ENCODE data around the gene SUN1. TPM values are rescaled to one million over a fixed set of nuclear protein-coding genes. Genes with fewer than 3 reads are reported as not detected.
"Not testable (repeated sequence)": the region's sequence is repeated elsewhere in the genome, so short reads cannot be mapped to it uniquely, and the experiment has no call there.

The SUN1 gene
- total RNA-seq, 2 experiments from 2014 or later: 41.4 to 46.3 TPM

DNA sequence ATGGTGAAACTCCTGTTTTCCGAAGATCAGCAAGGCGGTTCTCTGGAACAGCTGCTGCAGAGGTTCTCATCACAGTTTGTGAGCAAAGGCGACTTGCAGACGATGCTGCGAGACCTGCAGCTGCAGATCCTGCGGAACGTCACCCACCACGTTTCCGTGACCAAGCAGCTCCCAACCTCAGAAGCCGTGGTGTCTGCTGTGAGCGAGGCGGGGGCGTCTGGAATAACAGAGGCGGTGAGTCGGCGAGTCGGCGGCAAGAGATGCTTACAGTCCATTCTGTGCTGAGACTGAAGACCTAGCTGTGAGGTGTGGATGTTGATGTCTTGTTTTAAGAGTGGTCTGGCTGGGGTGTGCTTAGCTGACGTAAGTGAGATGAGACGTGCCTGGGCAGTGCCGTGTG is 27.9 kb downstream of the SUN1 start:
- H3K9me3 Mint-ChIP-seq (ENCODE audit: low read depth): no peaks in the 10 kb centered on the region
- DNase-seq (no peak), ATAC-seq (no peak)
- H3K27ac Mint-ChIP-seq: no peak overlapping the region
- H3K36me3 Mint-ChIP-seq: peaks cover 4% of the 10 kb centered on the region
- CTCF ChIA-PET: interaction anchor here (0.6 to 1.7 kb wide), 3 partner anchors 13 to 40 kb away, joined by 3 to 6 read pairs (median 3); no protein-coding TSS in a partner anchor
- H3K4me3 Mint-ChIP-seq: no peak overlapping the region
- H3K4me1 Mint-ChIP-seq: no peaks in the 10 kb centered on the region
- no peaks in the 10 kb centered on the region for H3K27me3 Mint-ChIP-seq

DNA sequence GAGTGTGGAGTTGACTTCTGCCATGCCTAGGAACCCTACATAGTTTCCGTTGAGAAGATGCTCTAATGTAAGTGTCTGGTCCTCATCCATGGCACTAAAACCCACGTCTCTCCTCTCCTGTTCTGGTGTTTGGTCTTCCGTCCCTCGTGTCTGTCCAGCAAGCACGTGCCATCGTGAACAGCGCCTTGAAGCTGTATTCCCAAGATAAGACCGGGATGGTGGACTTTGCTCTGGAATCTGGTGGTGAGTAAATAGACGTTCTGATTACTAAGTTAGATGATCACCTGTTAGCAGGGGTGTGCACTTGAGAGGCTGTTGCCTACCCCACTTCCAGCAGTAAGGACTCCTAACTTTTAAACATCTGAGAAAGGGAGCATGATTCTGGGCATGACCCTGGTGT is 28.9 kb downstream of the SUN1 start:
- no peak for ATAC-seq
- no peaks in the 10 kb centered on the region for H3K4me1 Mint-ChIP-seq
- no peak for DNase-seq
- peaks cover 8% of the 10 kb centered on the region for H3K36me3 Mint-ChIP-seq
- H3K27me3 Mint-ChIP-seq: no peaks in the 10 kb centered on the region
- H3K27ac Mint-ChIP-seq: no peak overlapping the region
- CTCF ChIA-PET: no interaction called here
- no peaks in the 10 kb centered on the region for H3K9me3 Mint-ChIP-seq (ENCODE audit: low read depth)
- H3K4me3 Mint-ChIP-seq: no peak overlapping the region

DNA sequence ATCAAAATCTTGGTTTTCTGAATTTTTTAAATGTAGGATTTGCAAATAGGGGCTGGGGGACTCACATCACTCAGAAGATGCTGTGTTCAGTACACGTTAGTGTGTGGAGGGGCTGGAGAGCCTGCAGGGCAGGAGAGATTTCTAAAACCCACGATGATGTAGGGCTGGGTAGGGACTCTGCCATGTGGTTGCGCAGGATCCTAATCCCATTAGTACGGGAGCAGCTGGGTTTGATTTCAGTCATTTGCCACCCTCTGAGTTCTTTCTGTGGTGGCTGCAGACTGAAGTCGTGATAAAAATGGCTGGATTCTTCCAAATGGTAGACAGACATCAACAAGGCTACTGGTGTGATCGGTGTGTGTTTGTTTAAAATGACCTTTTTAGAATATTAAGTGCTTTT is 29.9 kb downstream of the SUN1 start:
- H3K9me3 Mint-ChIP-seq (ENCODE audit: low read depth): no peaks in the 10 kb centered on the region
- peaks cover 8% of the 10 kb centered on the region for H3K36me3 Mint-ChIP-seq
- no peak for DNase-seq
- CTCF ChIA-PET: no interaction called here
- no peaks in the 10 kb centered on the region for H3K27me3 Mint-ChIP-seq
- ATAC-seq: no peak
- H3K4me3 Mint-ChIP-seq: no peak overlapping the region
- H3K4me1 Mint-ChIP-seq: no peaks in the 10 kb centered on the region
- no peak overlapping the region for H3K27ac Mint-ChIP-seq

DNA sequence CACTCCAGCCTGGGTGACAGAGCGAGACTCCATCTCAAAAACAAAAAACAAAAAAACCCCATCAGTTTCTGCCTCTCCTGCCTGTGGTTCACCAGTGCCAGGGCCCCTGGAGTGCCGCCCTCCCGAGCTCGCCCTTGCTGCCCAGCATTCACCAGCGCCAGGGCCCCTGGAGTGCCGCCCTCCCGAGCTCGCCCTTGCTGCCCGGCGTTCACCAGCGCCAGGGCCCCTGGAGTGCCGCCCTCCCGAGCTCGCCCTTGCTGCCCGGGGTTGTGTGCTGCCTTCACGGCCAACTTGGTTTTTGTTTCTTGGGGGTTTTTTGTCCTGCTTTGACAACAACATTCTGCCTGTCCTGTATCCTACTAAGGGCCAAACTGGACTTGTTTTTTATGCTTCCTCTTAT is 30.8 kb downstream of the SUN1 start:
- no peak overlapping the region for H3K27ac Mint-ChIP-seq
- H3K4me3 Mint-ChIP-seq: no peak overlapping the region
- DNase-seq (no peak), ATAC-seq (no peak)
- H3K4me1 Mint-ChIP-seq: no peaks in the 10 kb centered on the region
- peaks cover 8% of the 10 kb centered on the region for H3K36me3 Mint-ChIP-seq
- H3K9me3 Mint-ChIP-seq (ENCODE audit: low read depth): no peaks in the 10 kb centered on the region
- no peaks in the 10 kb centered on the region for H3K27me3 Mint-ChIP-seq
- CTCF ChIA-PET: interaction anchor here (1.3 kb wide), 1 partner anchor 11 kb away, joined by 3 read pairs; no protein-coding TSS in a partner anchor

DNA sequence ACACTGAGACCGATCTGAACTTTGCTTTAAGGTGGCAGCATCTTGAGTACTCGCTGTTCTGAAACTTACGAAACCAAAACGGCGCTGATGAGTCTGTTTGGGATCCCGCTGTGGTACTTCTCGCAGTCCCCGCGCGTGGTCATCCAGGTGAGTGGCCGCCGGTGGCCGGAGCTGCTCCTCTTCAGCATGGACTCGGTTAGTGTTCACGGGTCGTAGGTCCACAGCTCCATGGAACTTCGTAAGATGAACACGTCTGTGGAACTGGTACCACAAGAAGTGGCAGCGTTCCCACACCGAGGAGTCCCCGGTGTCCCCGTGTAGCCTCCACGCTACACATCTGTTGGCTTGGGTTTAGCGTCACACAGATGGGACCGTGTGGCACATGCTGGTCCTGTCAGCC is 33.6 kb downstream of the SUN1 start:
- no peak overlapping the region for H3K4me3 Mint-ChIP-seq
- H3K27ac Mint-ChIP-seq: no peak overlapping the region
- no peaks in the 10 kb centered on the region for H3K27me3 Mint-ChIP-seq
- H3K4me1 Mint-ChIP-seq: no peaks in the 10 kb centered on the region
- DNase-seq: no peak
- no peaks in the 10 kb centered on the region for H3K9me3 Mint-ChIP-seq (ENCODE audit: low read depth)
- peaks cover 11% of the 10 kb centered on the region for H3K36me3 Mint-ChIP-seq
- CTCF ChIA-PET: interaction anchor here (1.4 kb wide), 1 partner anchor 200 kb away, joined by 5 read pairs; no protein-coding TSS in a partner anchor
- ATAC-seq: no peak

DNA sequence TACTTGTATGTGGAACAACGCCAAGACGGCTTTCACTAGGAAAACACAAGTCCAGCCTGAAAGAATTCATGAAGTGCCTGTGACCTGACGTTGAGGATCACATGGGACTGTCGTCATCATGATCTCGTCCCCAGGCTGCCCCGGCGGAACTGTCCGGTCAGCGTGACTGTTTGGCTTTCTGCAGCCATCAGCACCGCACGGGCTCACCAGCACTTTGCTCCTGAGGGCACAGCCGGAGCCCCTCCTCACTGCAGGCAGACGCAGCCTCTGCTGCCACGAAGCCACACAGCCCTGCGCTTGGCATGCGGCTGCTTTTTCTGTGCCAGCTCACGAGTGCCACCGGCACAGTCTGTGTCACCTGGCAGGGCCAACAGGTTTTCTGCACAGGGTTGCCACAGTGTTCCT is 34.7 kb downstream of the SUN1 start:
- DNase-seq (no peak), ATAC-seq (no peak)
- H3K27ac Mint-ChIP-seq: no peak overlapping the region
- CTCF ChIA-PET: no interaction called here
- no peaks in the 10 kb centered on the region for H3K27me3 Mint-ChIP-seq
- H3K4me1 Mint-ChIP-seq: no peaks in the 10 kb centered on the region
- no peak overlapping the region for H3K4me3 Mint-ChIP-seq
- H3K9me3 Mint-ChIP-seq (ENCODE audit: low read depth): no peaks in the 10 kb centered on the region
- H3K36me3 Mint-ChIP-seq: peaks cover 9% of the 10 kb centered on the region

DNA sequence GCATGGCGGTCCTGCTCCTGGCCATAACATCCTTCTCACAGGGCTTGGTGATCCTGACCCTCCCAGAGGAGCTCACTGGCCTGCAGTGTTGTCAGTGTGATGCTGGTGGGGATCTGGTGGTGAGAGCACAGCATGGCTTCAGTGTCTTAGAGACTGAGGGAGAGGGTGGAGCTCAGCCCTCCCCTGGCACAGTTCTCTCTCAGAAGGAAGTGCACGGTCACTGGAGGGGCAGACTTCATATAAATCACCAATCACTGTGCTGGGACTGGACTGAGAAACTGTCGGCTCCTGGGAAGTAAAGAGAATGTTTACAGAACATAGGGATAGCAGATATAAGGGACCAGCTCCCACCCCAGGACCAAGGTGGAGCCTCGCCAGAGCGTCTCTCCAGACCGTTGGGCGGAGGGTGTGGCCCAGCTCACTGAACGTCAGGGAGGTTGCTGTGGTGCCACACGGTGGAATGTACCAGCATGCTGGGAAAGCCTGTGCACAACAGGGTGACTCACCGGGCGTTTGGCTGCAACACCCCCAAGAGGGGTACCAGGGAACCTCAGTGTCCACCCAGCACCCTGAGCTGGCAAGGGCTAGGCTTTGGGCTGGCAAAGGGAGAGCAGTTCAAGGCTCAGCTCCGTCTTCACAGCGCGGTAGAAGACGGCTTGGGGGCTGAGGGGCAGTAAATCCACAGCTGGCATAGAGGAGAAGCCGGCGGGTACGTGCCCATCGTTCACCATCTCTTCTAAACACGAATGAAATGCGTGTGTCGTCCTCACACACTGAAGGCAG is 35.3 kb downstream of the SUN1 start:
- Mint-ChIP-seq H3K4me1 (no peaks in the 10 kb centered on the region), H3K9me3 (ENCODE audit: low read depth) (no peaks in the 10 kb centered on the region), H3K27me3 (no peaks in the 10 kb centered on the region), H3K27ac (no peak overlapping the region), H3K36me3 (peaks cover 9% of the 10 kb centered on the region), H3K4me3 (no peak overlapping the region)
- no peak for ATAC-seq
- CTCF ChIA-PET: no interaction called here
- DNase-seq: no peak

DNA sequence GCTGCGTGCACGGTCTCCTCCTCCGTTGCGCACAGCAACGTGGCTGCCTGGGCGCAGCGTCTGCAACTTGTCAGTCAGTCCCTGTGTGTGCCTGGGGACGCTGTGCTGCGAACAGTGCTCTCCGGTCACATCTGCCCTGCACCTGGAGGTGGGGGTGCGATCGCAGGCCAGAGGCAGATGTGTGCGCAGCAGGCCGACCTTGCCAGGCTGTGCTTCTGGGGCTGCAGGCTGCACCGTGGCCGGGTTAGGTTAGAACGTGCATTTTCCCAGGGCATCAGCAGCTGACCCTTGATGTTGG is 35.9 kb downstream of the SUN1 start:
- Mint-ChIP-seq H3K27me3 (no peaks in the 10 kb centered on the region), H3K4me1 (peaks cover 2% of the 10 kb centered on the region), H3K9me3 (ENCODE audit: low read depth) (no peaks in the 10 kb centered on the region), H3K4me3 (no peak overlapping the region), H3K27ac (no peak overlapping the region), H3K36me3 (peaks cover 12% of the 10 kb centered on the region)
- DNase-seq (no peak), ATAC-seq (no peak)
- CTCF ChIA-PET: no interaction called here

DNA sequence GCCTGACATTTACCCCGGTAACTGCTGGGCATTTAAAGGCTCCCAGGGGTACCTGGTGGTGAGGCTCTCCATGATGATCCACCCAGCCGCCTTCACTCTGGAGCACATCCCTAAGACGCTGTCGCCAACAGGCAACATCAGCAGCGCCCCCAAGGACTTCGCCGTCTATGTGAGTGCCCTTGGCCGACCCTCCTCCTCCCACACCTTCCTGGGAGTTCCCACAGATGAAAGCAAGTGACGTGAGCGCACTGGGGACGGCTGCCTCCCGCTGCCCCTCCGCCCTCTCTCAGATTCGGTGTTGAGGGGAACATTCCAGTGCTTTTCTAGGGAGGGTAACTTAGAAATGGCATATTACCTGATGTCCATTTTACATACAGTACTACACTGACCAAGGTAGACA is 37.1 kb downstream of the SUN1 start:
- Mint-ChIP-seq H3K27ac (no peak overlapping the region), H3K9me3 (ENCODE audit: low read depth) (no peaks in the 10 kb centered on the region)
- no peak for DNase-seq

DNA sequence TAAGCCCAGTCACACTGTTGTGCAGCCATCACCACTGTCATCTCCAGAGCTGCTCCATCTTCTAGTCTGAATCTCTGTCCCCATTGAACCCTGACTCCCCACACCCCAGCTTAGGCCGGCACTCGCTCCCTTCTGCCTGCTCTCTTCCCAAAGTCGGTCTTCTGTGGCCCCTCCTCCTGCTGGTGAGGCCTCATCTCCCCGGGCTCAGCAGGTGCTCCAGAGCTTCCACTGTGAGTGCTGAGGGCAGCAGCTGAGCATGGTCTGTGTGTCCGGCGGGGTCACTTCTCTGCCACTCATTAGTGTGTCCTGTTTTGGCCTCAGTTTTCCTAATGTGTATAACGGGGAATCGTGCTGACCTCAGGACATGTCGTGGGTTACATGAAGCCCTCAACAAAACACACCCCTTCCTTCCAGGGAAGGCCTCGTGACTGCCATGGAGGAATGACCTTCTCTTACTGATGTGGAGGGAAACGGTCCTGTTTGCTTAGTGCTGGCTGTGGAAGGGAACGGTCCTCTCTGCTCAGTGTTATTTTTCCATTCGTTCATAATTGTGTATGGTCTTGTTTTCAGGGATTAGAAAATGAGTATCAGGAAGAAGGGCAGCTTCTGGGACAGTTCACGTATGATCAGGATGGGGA is 39.7 kb downstream of the SUN1 start:
- Mint-ChIP-seq H3K4me1 (peaks cover 15% of the 10 kb centered on the region), H3K36me3 (peaks cover 10% of the 10 kb centered on the region), H3K4me3 (no peak overlapping the region), H3K9me3 (ENCODE audit: low read depth) (no peaks in the 10 kb centered on the region), H3K27me3 (no peaks in the 10 kb centered on the region), H3K27ac (no peak overlapping the region)
- ATAC-seq (no peak), DNase-seq (no peak)
- CTCF ChIA-PET: interaction anchor here (1.1 to 2.8 kb wide), 6 partner anchors 39 to 89 kb away, joined by 3 to 37 read pairs (median 4); no protein-coding TSS in a partner anchor

More for the DNA sequence above, 37.1 kb downstream of the SUN1 start:
- H3K4me3 Mint-ChIP-seq: no peak overlapping the region
- peaks cover 16% of the 10 kb centered on the region for H3K36me3 Mint-ChIP-seq
- no peak for ATAC-seq
- CTCF ChIA-PET: interaction anchor here (1.4 kb wide), 1 partner anchor 538 kb away, joined by 3 read pairs; no protein-coding TSS in a partner anchor
- H3K4me1 Mint-ChIP-seq: peaks cover 12% of the 10 kb centered on the region
- H3K27me3 Mint-ChIP-seq: no peaks in the 10 kb centered on the region

DNA sequence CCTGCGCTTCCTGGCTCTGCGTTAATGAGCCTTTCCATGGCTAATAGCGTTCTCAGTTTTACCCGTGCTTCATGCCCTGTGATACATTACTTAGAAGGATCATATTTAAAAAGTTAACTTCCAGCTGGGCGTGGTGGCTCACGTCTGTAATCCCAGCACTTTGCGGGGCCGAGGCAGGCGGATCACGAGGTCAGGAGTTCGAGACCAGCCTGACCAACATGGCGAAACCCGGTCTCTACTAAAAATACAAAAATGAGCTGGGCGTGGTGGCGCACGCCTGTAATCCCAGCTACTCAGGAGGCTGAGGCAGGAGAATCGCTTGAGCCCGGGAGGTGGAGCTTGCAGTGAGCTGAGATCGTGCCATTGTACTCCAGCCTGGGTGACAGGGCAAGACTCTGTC is 40.4 kb downstream of the SUN1 start:
- H3K4me1 Mint-ChIP-seq: peaks cover 15% of the 10 kb centered on the region
- H3K36me3 Mint-ChIP-seq; H3K9me3 Mint-ChIP-seq (ENCODE audit: low read depth); ATAC-seq; H3K27me3 Mint-ChIP-seq; H3K4me3 Mint-ChIP-seq; DNase-seq; H3K27ac Mint-ChIP-seq: not testable (repeated sequence)
- CTCF ChIA-PET: interaction anchor here (0.7 to 2.8 kb wide), 15 partner anchors 13 to 551 kb away, joined by 3 to 37 read pairs (median 5); partner anchors contain the start of genes PRKAR1B and SUN1

DNA sequence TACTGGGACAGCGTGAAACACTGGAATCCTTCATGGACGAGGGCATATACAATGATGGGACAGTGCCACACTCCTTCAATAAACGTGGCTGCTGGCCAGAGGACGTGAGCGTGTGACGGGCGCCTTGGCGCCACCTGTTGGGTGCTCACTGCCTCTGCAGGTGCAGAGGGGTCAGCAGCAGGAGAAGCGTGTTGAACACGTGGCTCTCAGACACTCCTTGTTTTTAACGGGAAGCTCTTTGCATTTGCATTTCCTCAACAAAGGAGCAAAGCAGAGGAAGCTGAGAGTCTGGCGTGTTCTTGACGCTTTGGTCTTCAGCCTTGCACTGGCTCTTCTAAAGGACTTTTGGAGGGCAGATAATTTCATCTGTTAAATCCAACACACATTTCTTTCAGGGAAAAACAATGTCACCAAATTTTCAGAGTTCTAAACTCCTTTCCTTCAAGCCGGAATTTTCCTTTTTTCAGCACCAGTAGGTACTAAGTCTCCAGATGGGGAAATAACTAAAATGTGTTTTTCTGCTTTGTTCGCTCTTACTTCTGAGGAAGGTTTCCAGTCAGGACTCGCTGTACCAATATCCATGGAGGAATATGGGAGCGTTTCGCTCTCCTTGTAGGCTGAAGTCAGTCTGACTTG is 41.2 kb downstream of the SUN1 start:
- ATAC-seq: peak; percentile 18
- CTCF ChIA-PET: interaction anchor here (0.7 to 2.8 kb wide), 22 partner anchors 10 to 552 kb away, joined by 3 to 37 read pairs (median 4); partner anchors contain the start of genes COX19, PRKAR1B and SUN1
- Mint-ChIP-seq H3K36me3 (peaks cover 12% of the 10 kb centered on the region), H3K4me1 (peaks cover 19% of the 10 kb centered on the region), H3K27me3 (no peaks in the 10 kb centered on the region), H3K27ac (peak overlapping the region; percentile 0), H3K4me3 (no peak overlapping the region), H3K9me3 (ENCODE audit: low read depth) (no peaks in the 10 kb centered on the region)
- peak; percentile 78 for DNase-seq

DNA sequence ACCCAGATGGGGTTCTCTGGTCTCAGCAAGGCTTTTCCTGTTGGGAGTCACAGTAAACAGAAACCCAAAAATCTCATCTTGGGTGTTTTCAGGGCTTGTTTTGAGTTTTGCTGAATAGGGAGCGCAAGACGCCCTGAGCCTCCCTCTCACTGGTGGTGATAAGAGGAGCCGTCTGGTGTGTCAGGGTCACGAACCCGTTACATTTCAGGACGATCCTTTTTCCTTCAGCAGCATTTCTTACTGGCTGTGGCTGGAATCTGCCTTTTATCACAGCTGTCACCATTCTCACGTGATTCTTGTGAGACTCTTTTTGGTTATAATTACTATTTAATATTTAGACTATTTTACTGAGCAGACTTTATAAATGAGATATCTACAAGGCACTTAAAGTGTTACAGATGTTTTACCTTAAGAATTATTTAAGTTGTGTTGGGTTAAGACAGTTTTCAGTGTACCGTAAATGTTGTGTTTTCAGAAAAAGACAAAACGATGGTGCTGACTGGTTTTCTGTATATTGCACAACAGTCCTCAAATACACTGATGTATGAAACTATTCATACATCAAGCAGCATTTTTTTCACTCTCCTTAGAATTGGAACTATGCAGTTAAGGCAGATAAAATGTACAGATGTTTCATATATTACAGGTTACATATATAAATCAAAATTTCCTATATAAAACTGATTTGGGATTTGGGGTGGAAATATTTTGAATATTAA is 41.9 kb downstream of the SUN1 start:
- H3K4me3 Mint-ChIP-seq: no peak overlapping the region

More for the DNA sequence above, 41.9 kb downstream of the SUN1 start:
- DNase-seq: no peak
- peaks cover 14% of the 10 kb centered on the region for H3K36me3 Mint-ChIP-seq
- no peaks in the 10 kb centered on the region for H3K9me3 Mint-ChIP-seq (ENCODE audit: low read depth)
- H3K27me3 Mint-ChIP-seq: no peaks in the 10 kb centered on the region
- CTCF ChIA-PET: interaction anchor here (0.7 to 2.8 kb wide), 23 partner anchors 11 to 552 kb away, joined by 3 to 37 read pairs (median 5); partner anchors contain the start of genes COX19, PRKAR1B and SUN1
- no peak overlapping the region for H3K27ac Mint-ChIP-seq
- ATAC-seq: no peak
- peaks cover 21% of the 10 kb centered on the region for H3K4me1 Mint-ChIP-seq
